ENCODE results near the gene CHD8.

Gene CHD8

GRCh38 chr14:21426692-21427091, 29.2 kb downstream of the CHD8 start:
- H3K27me3 ChIP-seq (ENCODE audit: insufficient read depth, low read length): no peaks in the 10 kb centered on the region
- no peaks in the 10 kb centered on the region for H3K9me2 ChIP-seq (ENCODE audit: low read depth, low read length)
- peaks cover 2% of the 10 kb centered on the region; the same call in 1 of the 2 replicates for H3K79me2 ChIP-seq (ENCODE audit: insufficient read depth, low read length)
- no peak overlapping the region for H2AFZ ChIP-seq (ENCODE audit: low read length)
- TF ChIP-seq EZH2 (IDR thresholded peaks at IDR 0.05; ENCODE audit: borderline replicate concordance, low read length): no peak
- TF ChIP-seq, protein P1, sequence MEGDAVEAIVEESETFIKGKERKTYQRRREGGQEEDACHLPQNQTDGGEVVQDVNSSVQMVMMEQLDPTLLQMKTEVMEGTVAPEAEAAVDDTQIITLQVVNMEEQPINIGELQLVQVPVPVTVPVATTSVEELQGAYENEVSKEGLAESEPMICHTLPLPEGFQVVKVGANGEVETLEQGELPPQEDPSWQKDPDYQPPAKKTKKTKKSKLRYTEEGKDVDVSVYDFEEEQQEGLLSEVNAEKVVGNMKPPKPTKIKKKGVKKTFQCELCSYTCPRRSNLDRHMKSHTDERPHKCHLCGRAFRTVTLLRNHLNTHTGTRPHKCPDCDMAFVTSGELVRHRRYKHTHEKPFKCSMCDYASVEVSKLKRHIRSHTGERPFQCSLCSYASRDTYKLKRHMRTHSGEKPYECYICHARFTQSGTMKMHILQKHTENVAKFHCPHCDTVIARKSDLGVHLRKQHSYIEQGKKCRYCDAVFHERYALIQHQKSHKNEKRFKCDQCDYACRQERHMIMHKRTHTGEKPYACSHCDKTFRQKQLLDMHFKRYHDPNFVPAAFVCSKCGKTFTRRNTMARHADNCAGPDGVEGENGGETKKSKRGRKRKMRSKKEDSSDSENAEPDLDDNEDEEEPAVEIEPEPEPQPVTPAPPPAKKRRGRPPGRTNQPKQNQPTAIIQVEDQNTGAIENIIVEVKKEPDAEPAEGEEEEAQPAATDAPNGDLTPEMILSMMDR (IDR thresholded peaks at IDR 0.05; ENCODE audit: low read length): no peak
- no peaks in the 10 kb centered on the region for H3F3A ChIP-seq (ENCODE audit: insufficient read depth, low read length)
- no peaks in the 10 kb centered on the region for H3K9me3 ChIP-seq (ENCODE audit: low read length)
- H3K4me3 ChIP-seq (ENCODE audit: low read depth, low read length, poor library complexity, severe bottlenecking): no peak overlapping the region
- no peaks in the 10 kb centered on the region for H4K20me1 ChIP-seq (ENCODE audit: insufficient read depth, low read length)
- peaks cover 99% of the 10 kb centered on the region for H3K36me3 ChIP-seq (ENCODE audit: insufficient read depth, low read length)
- H3K27ac ChIP-seq (ENCODE audit: low read depth, low read length, poor library complexity, severe bottlenecking): no peak overlapping the region
- H3K4me1 ChIP-seq (ENCODE audit: insufficient read depth, low read length, severe bottlenecking): no peaks in the 10 kb centered on the region
- no peak overlapping the region for H3K4me2 ChIP-seq (ENCODE audit: low read length)
- no peak overlapping the region for H3K9ac ChIP-seq (ENCODE audit: low read length)

DNA sequence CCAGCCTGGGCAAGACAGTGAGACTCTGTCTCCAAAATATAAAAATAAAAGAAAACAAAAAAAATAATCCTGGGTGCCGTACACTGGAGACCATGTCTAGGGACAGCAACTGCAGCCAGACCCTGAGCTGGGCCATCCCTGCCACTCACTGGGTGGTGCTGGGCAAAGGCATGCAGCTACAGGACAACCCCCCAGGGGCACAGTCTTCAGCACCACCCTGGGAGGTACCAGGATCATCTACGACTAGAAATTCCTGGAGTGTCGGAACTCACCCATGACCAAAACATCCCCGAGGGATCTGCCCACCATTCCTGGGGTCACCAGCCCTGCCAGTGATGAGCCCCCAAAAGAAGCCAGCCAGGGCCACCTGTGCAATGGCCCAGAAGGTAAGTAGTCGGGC, 36.4 kb downstream of the CHD8 start:
- Histone ChIP-seq H3K27me3 (ENCODE audit: insufficient read depth, low read length) (no peaks in the 10 kb centered on the region), H3K9me3 (ENCODE audit: low read length) (no peaks in the 10 kb centered on the region), H3K36me3 (ENCODE audit: insufficient read depth, low read length) (peaks cover 81% of the 10 kb centered on the region), H3K79me2 (ENCODE audit: insufficient read depth, low read length) (no peaks in the 10 kb centered on the region), H3K9me2 (ENCODE audit: low read depth, low read length) (no peaks in the 10 kb centered on the region), H3K9ac (ENCODE audit: low read length) (no peak overlapping the region), H3K27ac (ENCODE audit: low read depth, low read length, poor library complexity, severe bottlenecking) (no peak overlapping the region), H3F3A (ENCODE audit: insufficient read depth, low read length) (no peaks in the 10 kb centered on the region), H4K20me1 (ENCODE audit: insufficient read depth, low read length) (0 out of 2 replicates have a peak, but pooled peaks cover 3% of the 10 kb centered on the region), H3K4me1 (ENCODE audit: insufficient read depth, low read length, severe bottlenecking) (no peaks in the 10 kb centered on the region), H3K4me2 (ENCODE audit: low read length) (no peak overlapping the region), H2AFZ (ENCODE audit: low read length) (no peak overlapping the region), H3K4me3 (ENCODE audit: low read depth, low read length, poor library complexity, severe bottlenecking) (no peak overlapping the region)
- TF ChIP-seq EZH2 (IDR thresholded peaks at IDR 0.05; ENCODE audit: borderline replicate concordance, low read length): no peak
- TF ChIP-seq, protein P1 (IDR thresholded peaks at IDR 0.05; ENCODE audit: low read length): no peak

DNA sequence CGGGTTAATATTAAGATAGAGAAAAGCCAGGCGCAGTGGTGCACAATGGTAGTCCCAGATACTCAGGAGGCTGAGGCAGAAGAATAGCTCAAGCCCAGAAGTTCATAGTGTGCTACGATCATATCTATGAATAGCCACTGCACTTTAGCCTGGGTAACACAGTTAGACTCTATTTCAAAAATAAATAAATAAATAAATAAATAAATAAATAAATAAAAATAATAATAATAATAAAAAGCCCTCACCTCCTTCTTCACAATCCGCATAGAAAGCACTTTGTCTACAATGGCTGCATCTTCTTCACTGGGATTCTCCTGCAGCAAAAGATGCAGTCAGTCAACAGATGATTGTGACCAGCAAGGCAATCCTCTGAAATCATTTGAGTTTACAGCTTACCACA, 40.6 kb downstream of the CHD8 start:
- H3K27ac ChIP-seq (ENCODE audit: low read depth, low read length, poor library complexity, severe bottlenecking): no peak overlapping the region
- H3K9me3 ChIP-seq (ENCODE audit: low read length): no peaks in the 10 kb centered on the region
- H3K4me3 ChIP-seq (ENCODE audit: low read depth, low read length, poor library complexity, severe bottlenecking): no peak overlapping the region
- TF ChIP-seq EZH2 (IDR thresholded peaks at IDR 0.05; ENCODE audit: borderline replicate concordance, low read length): no peak
- TF ChIP-seq, protein P1 (IDR thresholded peaks at IDR 0.05; ENCODE audit: low read length): no peak
- H3K36me3 ChIP-seq (ENCODE audit: insufficient read depth, low read length): peaks cover 80% of the 10 kb centered on the region
- no peak overlapping the region for H3K4me2 ChIP-seq (ENCODE audit: low read length)
- no peak overlapping the region for H3K9ac ChIP-seq (ENCODE audit: low read length)
- no peaks in the 10 kb centered on the region for H3F3A ChIP-seq (ENCODE audit: insufficient read depth, low read length)
- H3K27me3 ChIP-seq (ENCODE audit: insufficient read depth, low read length): no peaks in the 10 kb centered on the region
- H3K79me2 ChIP-seq (ENCODE audit: insufficient read depth, low read length): no peaks in the 10 kb centered on the region
- no peak overlapping the region for H2AFZ ChIP-seq (ENCODE audit: low read length)
- H3K9me2 ChIP-seq (ENCODE audit: low read depth, low read length): no peaks in the 10 kb centered on the region
- 0 out of 2 replicates have a peak, but pooled peaks cover 3% of the 10 kb centered on the region for H4K20me1 ChIP-seq (ENCODE audit: insufficient read depth, low read length)
- H3K4me1 ChIP-seq (ENCODE audit: insufficient read depth, low read length, severe bottlenecking): no peaks in the 10 kb centered on the region

All from OCI-LY1 (cell line).